Mesothelial cell of epicardium (in vitro differentiated cells): ENCODE results near the gene GID8. TPM values are rescaled to one million over a fixed set of nuclear protein-coding genes. Genes with fewer than 3 reads are reported as not detected.

Experiments
- DNase-seq, 2 experiments: peaks; one replicate each; pipeline ENCODE4 v3.0.0; 2021; ENCODE audit warnings: low spot score in 2 of 2; ENCODE audit not compliant: unreplicated experiment in 2 of 2
- H3K27ac Mint-ChIP-seq: 2 replicates; pipeline ENCODE4 v1.8.0; 2021; ENCODE audit warnings: mixed read lengths
- H3K27me3 Mint-ChIP-seq: 2 replicates; pipeline ENCODE4 v1.8.0; 2021; ENCODE audit warnings: low read depth, mixed read lengths
- H3K36me3 Mint-ChIP-seq: 2 replicates; pipeline ENCODE4 v1.8.0; 2021; ENCODE audit warnings: mixed read lengths
- H3K4me1 Mint-ChIP-seq: 2 replicates; pipeline ENCODE4 v1.8.0; 2021; ENCODE audit warnings: mixed read lengths
- H3K4me3 Mint-ChIP-seq: 2 replicates; pipeline ENCODE4 v1.8.0; 2021; ENCODE audit warnings: mild to moderate bottlenecking, moderate library complexity, mixed read lengths
- H3K9me3 Mint-ChIP-seq: 2 replicates; pipeline ENCODE4 v1.8.0; 2021; ENCODE audit warnings: mixed read lengths
- CTCF ChIP-seq: fragments of 200-600 bp; sonication (generic); IDR thresholded peaks from one replicate; pipeline ENCODE4 v1.5.0; 2021; ENCODE audit warnings: antibody characterized with exemption; ENCODE audit not compliant: unreplicated experiment
- total RNA-seq: library from RNA; stranded (reverse); gene quantifications from 3 replicates; pipeline ENCODE4 v1.2.1, GENCODE V29; 2021

Gene GID8
- total RNA-seq, 1 donor from 2014 or later: 57.9 TPM

- Mint-ChIP-seq H3K36me3 (no peaks in the 10 kb centered on the region), H3K4me3 (no peak overlapping the region), H3K27me3 (peaks cover 34% of the 10 kb centered on the region), H3K9me3 (no peaks in the 10 kb centered on the region), H3K27ac (no peak overlapping the region), H3K4me1 (peaks cover 3% of the 10 kb centered on the region)
- TF ChIP-seq CTCF: no peak
- no peak for DNase-seq
Observed at GRCh38 chr20:62968378-62969178, 30.6 kb downstream of the GID8 start.

- Mint-ChIP-seq H3K27me3 (peaks cover 41% of the 10 kb centered on the region), H3K9me3 (no peaks in the 10 kb centered on the region), H3K4me3 (no peak overlapping the region), H3K27ac (no peak overlapping the region), H3K36me3 (no peaks in the 10 kb centered on the region), H3K4me1 (peaks cover 3% of the 10 kb centered on the region)
- DNase-seq: no peak
- no peak for TF ChIP-seq CTCF
Observed at GRCh38 chr20:62969179-62969760, 31.3 kb downstream of the GID8 start.

GRCh38 chr20:62969939-62970306 lies 32.0 kb downstream of the GID8 start:
- Mint-ChIP-seq H3K27ac (no peak overlapping the region), H3K4me1 (peaks cover 3% of the 10 kb centered on the region), H3K9me3 (no peaks in the 10 kb centered on the region), H3K4me3 (no peak overlapping the region), H3K27me3 (peaks cover 47% of the 10 kb centered on the region), H3K36me3 (no peaks in the 10 kb centered on the region)
- DNase-seq: no peak
- TF ChIP-seq CTCF: no peak

- Mint-ChIP-seq H3K27me3 (peaks cover 53% of the 10 kb centered on the region), H3K4me3 (no peak overlapping the region)
Observed at GRCh38 chr20:62970307-62971210, 32.6 kb downstream of the GID8 start.

More at GRCh38 chr20:62970307-62971210, 32.6 kb downstream of the GID8 start:
- H3K4me1 Mint-ChIP-seq: peaks cover 3% of the 10 kb centered on the region
- H3K9me3 Mint-ChIP-seq: no peaks in the 10 kb centered on the region
- H3K36me3 Mint-ChIP-seq: no peaks in the 10 kb centered on the region
- no peak for DNase-seq
- no peak overlapping the region for H3K27ac Mint-ChIP-seq
- TF ChIP-seq CTCF: no peak
